ENCODE results near the gene RPS6KC1.
"Not testable (repeated sequence)": the region's sequence is repeated elsewhere in the genome, so short reads cannot be mapped to it uniquely, and the experiment has no call there.

The RPS6KC1 gene

GRCh38 chr1:213106298-213106697, 55.3 kb downstream of the RPS6KC1 start:
- no peak for DNase-seq (ENCODE audit: low read depth, low spot score)

- DNase-seq (ENCODE audit: low read depth, low spot score) = no peak
Observed at GRCh38 chr1:213107613-213108012, 56.6 kb downstream of the RPS6KC1 start.

- DNase-seq (ENCODE audit: low read depth, low spot score) = no peak
Observed at GRCh38 chr1:213110349-213111300, 59.6 kb downstream of the RPS6KC1 start.

- DNase-seq (ENCODE audit: low read depth, low spot score) = no peak
Observed at GRCh38 chr1:213111502-213111901, 60.5 kb downstream of the RPS6KC1 start.

- DNase-seq (ENCODE audit: low read depth, low spot score) = not testable (repeated sequence)
Observed at GRCh38 chr1:213112723-213113122, 61.7 kb downstream of the RPS6KC1 start.

- DNase-seq (ENCODE audit: low read depth, low spot score) = not testable (repeated sequence)
Observed at GRCh38 chr1:213117699-213118180, 66.7 kb downstream of the RPS6KC1 start.

- no peak for DNase-seq (ENCODE audit: low read depth, low spot score)
Observed at GRCh38 chr1:213119794-213120193, 68.8 kb downstream of the RPS6KC1 start.

GRCh38 chr1:213120386-213120785, 69.3 kb downstream of the RPS6KC1 start:
- DNase-seq (ENCODE audit: low read depth, low spot score) = no peak

GRCh38 chr1:213120961-213121360, 69.9 kb downstream of the RPS6KC1 start:
- DNase-seq (ENCODE audit: low read depth, low spot score) = no peak

GRCh38 chr1:213122514-213122929, 71.5 kb downstream of the RPS6KC1 start:
- DNase-seq (ENCODE audit: low read depth, low spot score) = no peak

GRCh38 chr1:213123087-213123486, 72.0 kb downstream of the RPS6KC1 start:
- no peak for DNase-seq (ENCODE audit: low read depth, low spot score)

GRCh38 chr1:213123536-213123935, 72.5 kb downstream of the RPS6KC1 start:
- DNase-seq (ENCODE audit: low read depth, low spot score) = no peak

- no peak for DNase-seq (ENCODE audit: low read depth, low spot score)
Observed at GRCh38 chr1:213124590-213124989, 73.5 kb downstream of the RPS6KC1 start.

- no peak for DNase-seq (ENCODE audit: low read depth, low spot score)
Observed at GRCh38 chr1:213125643-213126042, 74.6 kb downstream of the RPS6KC1 start.

- no peak for DNase-seq (ENCODE audit: low read depth, low spot score)
Observed at GRCh38 chr1:213127074-213127473, 76.0 kb downstream of the RPS6KC1 start.

- DNase-seq (ENCODE audit: low read depth, low spot score) = no peak
Observed at GRCh38 chr1:213131851-213132655, 81.0 kb downstream of the RPS6KC1 start.

GRCh38 chr1:213135572-213135971, 84.5 kb downstream of the RPS6KC1 start:
- DNase-seq (ENCODE audit: low read depth, low spot score) = no peak

- DNase-seq (ENCODE audit: low read depth, low spot score) = no peak
Observed at GRCh38 chr1:213136190-213136917, 85.3 kb downstream of the RPS6KC1 start.

- no peak for DNase-seq (ENCODE audit: low read depth, low spot score)
Observed at GRCh38 chr1:213138391-213138790, 87.3 kb downstream of the RPS6KC1 start.

- DNase-seq (ENCODE audit: low read depth, low spot score) = no peak
Observed at GRCh38 chr1:213138892-213139291, 87.9 kb downstream of the RPS6KC1 start.

GRCh38 chr1:213148905-213149304, 97.9 kb downstream of the RPS6KC1 start:
- DNase-seq (ENCODE audit: low read depth, low spot score) = no peak

- not testable (repeated sequence) for DNase-seq (ENCODE audit: low read depth, low spot score)
Observed at GRCh38 chr1:213150090-213150489, 99.0 kb downstream of the RPS6KC1 start.
